H9 (cell line): ENCODE results near the gene ATP12A. TPM values are rescaled to one million over a fixed set of nuclear protein-coding genes. Genes with fewer than 3 reads are reported as not detected.

ENCODE experiments used
- DNase-seq: peaks from one replicate; pipeline ENCODE4 v3.0.0-alpha.2; 2017
- H2AFZ ChIP-seq: one replicate; pipeline ENCODE4 v1.6.1; 2013; ENCODE audit warnings: mild to moderate bottlenecking, low read length, control low read depth, moderate library complexity
- H2AK5ac ChIP-seq: 2 replicates; pipeline ENCODE4 v1.6.1; 2013; ENCODE audit warnings: low read length, control low read depth, mixed read lengths; ENCODE audit not compliant: insufficient read length
- H2BK120ac ChIP-seq: one replicate; pipeline ENCODE4 v1.6.1; 2013; ENCODE audit warnings: low read depth, mild to moderate bottlenecking, low read length, control low read depth, inconsistent platforms; ENCODE audit not compliant: poor library complexity, severe bottlenecking
- H2BK12ac ChIP-seq: 2 replicates; pipeline ENCODE4 v1.6.1; 2013; ENCODE audit warnings: low read length, control low read depth, mixed read lengths, low read depth; ENCODE audit not compliant: insufficient read length
- H2BK15ac ChIP-seq: 2 replicates; pipeline ENCODE4 v1.6.1; 2013; ENCODE audit warnings: low read depth, low read length, control low read depth
- H2BK20ac ChIP-seq: one replicate; pipeline ENCODE4 v1.6.1; 2013; ENCODE audit warnings: low read depth, mild to moderate bottlenecking, low read length, control low read depth, inconsistent platforms; ENCODE audit not compliant: poor library complexity, severe bottlenecking
- H2BK5ac ChIP-seq: 2 replicates; pipeline ENCODE4 v1.6.1; 2013; ENCODE audit warnings: low read length, control low read depth, mixed read lengths; ENCODE audit not compliant: insufficient read length
- H3K14ac ChIP-seq: 2 replicates; pipeline ENCODE4 v1.6.1; 2013; ENCODE audit warnings: low read length, control low read depth; ENCODE audit not compliant: insufficient read depth
- H3K18ac ChIP-seq: 2 replicates; pipeline ENCODE4 v1.6.1; 2013; ENCODE audit warnings: low read depth, mild to moderate bottlenecking, mixed read lengths, low read length, control low read depth; ENCODE audit not compliant: insufficient read length
- H3K23ac ChIP-seq: 2 replicates; pipeline ENCODE4 v1.6.1; 2013; ENCODE audit warnings: low read length, control low read depth, mixed read lengths, low read depth; ENCODE audit not compliant: insufficient read length
- H3K23me2 ChIP-seq: 2 replicates; pipeline ENCODE4 v1.6.1; 2013; ENCODE audit warnings: low read depth, mild to moderate bottlenecking, mixed read lengths, low read length, control low read depth; ENCODE audit not compliant: insufficient read length, poor library complexity, severe bottlenecking
- H3K27ac ChIP-seq: 2 replicates; pipeline ENCODE4 v1.5.1; 2013; ENCODE audit warnings: low read length, control low read depth, mixed read lengths, low read depth; ENCODE audit not compliant: insufficient read length
- H3K27me3 ChIP-seq: 2 replicates; pipeline ENCODE4 v1.6.1; 2013; ENCODE audit warnings: low read length, control low read depth, inconsistent platforms; ENCODE audit not compliant: insufficient read depth
- H3K4ac ChIP-seq: 2 replicates; pipeline ENCODE4 v1.6.1; 2013; ENCODE audit warnings: low read depth, mild to moderate bottlenecking, control low read depth, inconsistent platforms, low read length, moderate library complexity
- H3K4me1 ChIP-seq: 2 replicates; pipeline ENCODE4 v1.6.1; 2013; ENCODE audit warnings: low read length, control low read depth, inconsistent platforms; ENCODE audit not compliant: insufficient read depth
- H3K4me2 ChIP-seq: 2 replicates; pipeline ENCODE4 v1.6.1; 2013; ENCODE audit warnings: low read length, control low read depth, mixed read lengths; ENCODE audit not compliant: insufficient read length, insufficient read depth
- H3K56ac ChIP-seq: 2 replicates; pipeline ENCODE4 v1.6.1; 2013; ENCODE audit warnings: low read depth, mild to moderate bottlenecking, mixed read lengths, low read length, control low read depth; ENCODE audit not compliant: insufficient read length
- H3K79me1 ChIP-seq: 2 replicates; pipeline ENCODE4 v1.6.1; 2013; ENCODE audit warnings: low read depth, mild to moderate bottlenecking, moderate library complexity, low read length, control low read depth, inconsistent platforms; ENCODE audit not compliant: insufficient read depth, poor library complexity, severe bottlenecking
- H3K79me2 ChIP-seq: 2 replicates; pipeline ENCODE4 v1.6.1; 2013; ENCODE audit warnings: low read length, control low read depth, inconsistent platforms; ENCODE audit not compliant: insufficient read depth
- H3K9ac ChIP-seq: 2 replicates; pipeline ENCODE4 v1.6.1; 2013; ENCODE audit warnings: low read length, control low read depth, mixed read lengths; ENCODE audit not compliant: insufficient read length; ENCODE audit errors: extremely low read depth
- H3K9me3 ChIP-seq: one replicate; pipeline ENCODE4 v1.6.1; 2013; ENCODE audit warnings: low read depth, low read length, inconsistent platforms; ENCODE audit not compliant: control insufficient read depth
- H3T11ph ChIP-seq: one replicate; pipeline ENCODE4 v1.6.1; 2013; ENCODE audit warnings: mild to moderate bottlenecking, low read length, control low read depth, inconsistent platforms
- H4K20me1 ChIP-seq: one replicate; pipeline ENCODE4 v1.6.1; 2013; ENCODE audit not compliant: control insufficient read depth, insufficient read length, insufficient read depth
- H4K5ac ChIP-seq: 2 replicates; pipeline ENCODE4 v1.6.1; 2013; ENCODE audit warnings: low read depth, mild to moderate bottlenecking, mixed read lengths, low read length, control low read depth; ENCODE audit not compliant: insufficient read length
- H4K8ac ChIP-seq: replicated peaks from 2 replicates; pipeline ENCODE4 v1.6.1; 2013; ENCODE audit warnings: low read length, control low read depth, mixed read lengths, low read depth; ENCODE audit not compliant: insufficient read length
- H4K91ac ChIP-seq: 2 replicates; pipeline ENCODE4 v1.6.1; 2013; ENCODE audit warnings: low read depth, mild to moderate bottlenecking, moderate library complexity, mixed read lengths, low read length, control low read depth; ENCODE audit not compliant: insufficient read length
- H3K27ac Mint-ChIP-seq, 3 experiments: 2 replicates in 2 of 3; 3 replicates in 1 of 3; pipeline ENCODE4 v1.8.0; 2020 to 2021; ENCODE audit warnings: mixed read lengths in 3 of 3, mild to moderate bottlenecking in 1 of 3, moderate library complexity in 1 of 3
- H3K27me3 Mint-ChIP-seq: 2 replicates; pipeline ENCODE4 v1.8.0; 2021; ENCODE audit warnings: low read depth, mild to moderate bottlenecking, moderate library complexity, mixed read lengths
- H3K36me3 Mint-ChIP-seq, 3 experiments: 2 replicates in 2 of 3; 3 replicates in 1 of 3; pipeline ENCODE4 v1.8.0; 2020 to 2021; ENCODE audit warnings: low read depth in 3 of 3, mixed read lengths in 3 of 3; ENCODE audit not compliant: insufficient read depth in 1 of 3
- H3K4me1 Mint-ChIP-seq, 2 experiments: 2 replicates each; pipeline ENCODE4 v1.8.0; 2020; ENCODE audit warnings: mixed read lengths in 2 of 2
- H3K4me3 Mint-ChIP-seq, 2 experiments: 2 replicates in 1 of 2; 3 replicates in 1 of 2; pipeline ENCODE4 v1.8.0; 2020 to 2021; ENCODE audit warnings: mild to moderate bottlenecking in 2 of 2, mixed read lengths in 2 of 2, moderate library complexity in 1 of 2
- H3K9me3 Mint-ChIP-seq, 2 experiments: 2 replicates in 1 of 2; 3 replicates in 1 of 2; pipeline ENCODE4 v1.8.0; 2020; ENCODE audit warnings: mild to moderate bottlenecking in 2 of 2, mixed read lengths in 2 of 2, moderate library complexity in 1 of 2
- CTCF ChIP-seq: fragments of 200-600 bp; sonication (generic); conservative IDR thresholded peaks from 3 replicates; pipeline ENCODE4 v1.8.0; 2021; ENCODE audit warnings: antibody characterized with exemption, mild to moderate bottlenecking
- WGBS: extraction: QIAGEN DNeasy Blood & Tissue Kit; methylation state at CpG from one replicate; pipeline ENCODE4 v1.1.7; 2013; ENCODE audit warnings: missing lambda C conversion rate, low lambda C conversion rate, mixed read lengths; ENCODE audit not compliant: insufficient read length; ENCODE audit errors: extremely low coverage; 5-methylcytosine and 5-hydroxymethylcytosine counted together
- total RNA-seq: library from RNA; stranded (reverse); gene quantifications from 2 replicates; pipeline ENCODE4 v1.2.1, GENCODE V29; 2021

ATP12A gene
- total RNA-seq, 1 experiment from 2014 or later, result 0.94 TPM

DNA sequence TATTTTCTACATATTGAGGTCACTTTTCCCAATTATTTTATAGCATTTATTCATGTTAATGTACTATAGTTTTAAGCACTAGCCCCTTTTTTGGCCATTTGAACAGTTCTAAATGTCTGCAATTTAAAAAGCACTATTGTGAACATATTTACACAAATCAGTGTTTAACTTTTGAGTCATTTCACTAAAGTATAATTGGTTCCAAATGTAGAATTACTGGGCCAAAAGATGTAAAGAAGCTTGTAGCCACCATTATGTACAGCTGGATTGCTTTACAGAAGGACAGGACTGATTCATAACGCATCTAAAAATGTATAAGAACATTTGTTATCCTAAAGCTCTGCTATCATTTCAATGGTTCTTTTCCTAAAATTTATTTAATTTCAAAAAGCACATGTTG is 16.6 kb upstream of the ATP12A start:
- Histone ChIP-seq H3K79me1 (no peaks in the 10 kb centered on the region), H4K8ac (no peak overlapping the region), H3K27ac (no peak overlapping the region), H3K23ac (no peak overlapping the region), H4K91ac (no peak overlapping the region), H3K4ac (no peak overlapping the region), H2AFZ (no peak overlapping the region), H2BK120ac (no peak overlapping the region), H2BK12ac (no peak overlapping the region), H3K9me3 (no peaks in the 10 kb centered on the region), H3K4me1 (no peaks in the 10 kb centered on the region), H3K14ac (no peak overlapping the region), H2BK20ac (no peak overlapping the region), H3K9ac (no peak overlapping the region), H3K79me2 (no peaks in the 10 kb centered on the region), H3K27me3 (no peaks in the 10 kb centered on the region), H3K23me2 (no peaks in the 10 kb centered on the region), H2BK5ac (no peak overlapping the region), H3K4me2 (no peak overlapping the region), H3K56ac (no peak overlapping the region), H3K18ac (no peak overlapping the region), H3T11ph (no peak overlapping the region), H2AK5ac (no peak overlapping the region), H2BK15ac (no peak overlapping the region), H4K20me1 (no peaks in the 10 kb centered on the region), H4K5ac (no peak overlapping the region)
- Mint-ChIP-seq H3K4me3 (no peak overlapping the region), H3K27me3 (peaks cover 13% of the 10 kb centered on the region; the same call in 1 of the 2 replicates), H3K9me3 (no peaks in the 10 kb centered on the region), H3K27ac (no peak overlapping the region), H3K4me1 (no peaks in the 10 kb centered on the region), H3K36me3 (no peaks in the 10 kb centered on the region)
- no peak for TF ChIP-seq CTCF
- WGBS, result no CpG with 5 or more reads among the region's 1 CpG
- no peak for DNase-seq
